Nephron (organoid): ENCODE results near the gene CA4.
A peak's percentile ranks its signal among the peaks of the same experiment; 100 is the strongest.

Source experiments
- H3K27ac Mint-ChIP-seq, 3 experiments: 2 replicates each; pipeline ENCODE4 v1.8.0; 2020; ENCODE audit warnings: mixed read lengths in 3 of 3, mild to moderate bottlenecking in 2 of 3, moderate library complexity in 1 of 3
- H3K27me3 Mint-ChIP-seq: 2 replicates; pipeline ENCODE4 v1.8.0; 2021; ENCODE audit warnings: low read depth, mild to moderate bottlenecking, moderate library complexity, mixed read lengths
- H3K36me3 Mint-ChIP-seq: 2 replicates; pipeline ENCODE4 v1.8.0; 2020; ENCODE audit warnings: low read depth, mixed read lengths
- H3K4me1 Mint-ChIP-seq: 2 replicates; pipeline ENCODE4 v1.8.0; 2020; ENCODE audit warnings: mixed read lengths
- H3K4me3 Mint-ChIP-seq, 3 experiments: 2 replicates each; pipeline ENCODE4 v1.8.0; 2020; ENCODE audit warnings: mild to moderate bottlenecking in 3 of 3, mixed read lengths in 3 of 3, moderate library complexity in 2 of 3
- H3K9me3 Mint-ChIP-seq: 2 replicates; pipeline ENCODE4 v1.8.0; 2020; ENCODE audit warnings: mixed read lengths
- CTCF ChIP-seq, 3 experiments: fragments of 200-600 bp; sonication (generic); IDR thresholded peaks; one replicate each; pipeline ENCODE4 v1.5.0; 2021; ENCODE audit warnings: antibody characterized with exemption in 3 of 3; ENCODE audit not compliant: unreplicated experiment in 3 of 3

Gene CA4

GRCh38 chr17:60165223-60165622 lies 15.4 kb downstream of the CA4 start:
- no peak overlapping the region for H3K27ac Mint-ChIP-seq
- no peak overlapping the region for H3K4me3 Mint-ChIP-seq
- no peaks in the 10 kb centered on the region for H3K36me3 Mint-ChIP-seq

GRCh38 chr17:60165971-60166370 lies 16.2 kb downstream of the CA4 start:
- H3K27me3 Mint-ChIP-seq: peaks cover 18% of the 10 kb centered on the region
- no peak for TF ChIP-seq CTCF (IDR thresholded peaks at IDR 0.05; ENCODE audit: unreplicated experiment in 3 of 3)
- H3K27ac Mint-ChIP-seq: no peak overlapping the region
- H3K36me3 Mint-ChIP-seq: no peaks in the 10 kb centered on the region
- H3K4me3 Mint-ChIP-seq: no peak overlapping the region
- peaks cover 17% of the 10 kb centered on the region for H3K4me1 Mint-ChIP-seq
- H3K9me3 Mint-ChIP-seq: no peaks in the 10 kb centered on the region

More at GRCh38 chr17:60165223-60165622, 15.4 kb downstream of the CA4 start:
- Mint-ChIP-seq H3K9me3 (no peaks in the 10 kb centered on the region), H3K27me3 (peaks cover 25% of the 10 kb centered on the region), H3K4me1 (peaks cover 15% of the 10 kb centered on the region)
- no peak for TF ChIP-seq CTCF (IDR thresholded peaks at IDR 0.05; ENCODE audit: unreplicated experiment in 3 of 3)

GRCh38 chr17:60167065-60167741 lies 17.4 kb downstream of the CA4 start:
- no peak for TF ChIP-seq CTCF (IDR thresholded peaks at IDR 0.05; ENCODE audit: unreplicated experiment in 3 of 3)
- H3K27ac Mint-ChIP-seq: no peak overlapping the region
- H3K4me3 Mint-ChIP-seq: no peak overlapping the region
- H3K4me1 Mint-ChIP-seq: peaks cover 14% of the 10 kb centered on the region
- no peaks in the 10 kb centered on the region for H3K9me3 Mint-ChIP-seq
- H3K27me3 Mint-ChIP-seq: peaks cover 16% of the 10 kb centered on the region
- H3K36me3 Mint-ChIP-seq: no peaks in the 10 kb centered on the region

GRCh38 chr17:60168654-60169053 lies 18.9 kb downstream of the CA4 start:
- TF ChIP-seq CTCF (IDR thresholded peaks at IDR 0.05; ENCODE audit: unreplicated experiment in 3 of 3): no peak

GRCh38 chr17:60169921-60170817 lies 20.4 kb downstream of the CA4 start:
- H3K27me3 Mint-ChIP-seq: peaks cover 8% of the 10 kb centered on the region
- no peaks in the 10 kb centered on the region for H3K36me3 Mint-ChIP-seq
- H3K4me1 Mint-ChIP-seq: peaks cover 10% of the 10 kb centered on the region
- TF ChIP-seq CTCF (IDR thresholded peaks at IDR 0.05; ENCODE audit: unreplicated experiment in 3 of 3): no peak
- no peak overlapping the region for H3K4me3 Mint-ChIP-seq
- no peaks in the 10 kb centered on the region for H3K9me3 Mint-ChIP-seq
- peak overlapping the region in 2 of 3 experiments; percentile 3 to 24 for H3K27ac Mint-ChIP-seq

More at GRCh38 chr17:60168654-60169053, 18.9 kb downstream of the CA4 start:
- H3K9me3 Mint-ChIP-seq: no peaks in the 10 kb centered on the region
- no peak overlapping the region for H3K4me3 Mint-ChIP-seq
- H3K4me1 Mint-ChIP-seq: peaks cover 10% of the 10 kb centered on the region
- H3K27me3 Mint-ChIP-seq: peaks cover 14% of the 10 kb centered on the region
- no peaks in the 10 kb centered on the region for H3K36me3 Mint-ChIP-seq
- H3K27ac Mint-ChIP-seq: no peak overlapping the region
